CD4-positive, alpha-beta T cell (primary cell): ENCODE data around the gene TAAR6. TPM values are rescaled to one million over a fixed set of nuclear protein-coding genes. Genes with fewer than 3 reads are reported as not detected.

ENCODE experiments used
- ATAC-seq: fragments of 200-7000 bp; cut with Tn5 transposase; one replicate; pipeline ENCODE4 v1.10.0; 2022; ENCODE audit warnings: mild to moderate bottlenecking; ENCODE audit not compliant: poor library complexity
- CTCF ChIA-PET: fragments of 350-600 bp; sonication (Branson Sonifier 250); formaldehyde crosslinking; loops from one replicate; lab custom pipeline; 2021; ENCODE audit warnings: antibody characterized with exemption, inconsistent platforms; lab: Charles Lee
- POLR2A ChIA-PET: fragments of 350-600 bp; sonication (Branson Sonifier 250); formaldehyde crosslinking; loops from one replicate; lab custom pipeline; 2021; ENCODE audit warnings: antibody characterized with exemption, inconsistent platforms; lab: Charles Lee
- DNase-seq, 14 experiments: peaks; one replicate each; pipeline ENCODE4 v3.0.0-alpha.2; 2013 to 2020; ENCODE audit warnings: mixed read lengths in 2 of 14
- H3K27ac ChIP-seq, 2 donors: one replicate each; pipeline versions ENCODE4 v1.5.1 to v1.7.0; 2013; ENCODE audit warnings: low read length in 2 of 2, low read depth in 1 of 2, mild to moderate bottlenecking in 1 of 2
- H3K27me3 ChIP-seq, 2 experiments: 1 replicate in 1 of 2; 2 replicates in 1 of 2; pipeline versions ENCODE4 v1.6.1 to v1.7.0; 2013; ENCODE audit warnings: low read length in 2 of 2, control low read depth in 1 of 2, mild to moderate bottlenecking in 1 of 2, moderate library complexity in 1 of 2; ENCODE audit not compliant: insufficient read depth in 2 of 2, control insufficient read depth in 1 of 2
- H3K36me3 ChIP-seq: one replicate; pipeline ENCODE4 v1.6.1; 2013; ENCODE audit warnings: low read length, control low read depth; ENCODE audit not compliant: insufficient read depth
- H3K4me1 ChIP-seq: one replicate; pipeline ENCODE4 v1.6.1; 2013; ENCODE audit warnings: low read length, control low read depth; ENCODE audit not compliant: insufficient read depth
- H3K4me3 ChIP-seq: one replicate; pipeline ENCODE4 v1.5.1; 2013; ENCODE audit warnings: mild to moderate bottlenecking, low read length, moderate library complexity
- H3K9me3 ChIP-seq, 2 experiments: 1 replicate in 1 of 2; 2 replicates in 1 of 2; pipeline versions ENCODE4 v1.6.1 to v1.7.0; 2013; ENCODE audit warnings: low read length in 2 of 2, mild to moderate bottlenecking in 2 of 2, control low read depth in 1 of 2, moderate library complexity in 1 of 2; ENCODE audit not compliant: control insufficient read depth in 1 of 2, insufficient read depth in 1 of 2
- H3K27ac Mint-ChIP-seq: one replicate; pipeline ENCODE4 v1.8.0; 2020; ENCODE audit warnings: mixed read lengths
- H3K27me3 Mint-ChIP-seq: one replicate; pipeline ENCODE4 v1.8.0; 2021; ENCODE audit warnings: mixed read lengths
- H3K36me3 Mint-ChIP-seq: one replicate; pipeline ENCODE4 v1.8.0; 2021; ENCODE audit warnings: low read depth, mixed read lengths
- H3K4me1 Mint-ChIP-seq: one replicate; pipeline ENCODE4 v1.8.0; 2021; ENCODE audit warnings: low read depth, mixed read lengths
- H3K4me3 Mint-ChIP-seq: one replicate; pipeline ENCODE4 v1.8.0; 2020; ENCODE audit warnings: mild to moderate bottlenecking, mixed read lengths
- H3K9me3 Mint-ChIP-seq: one replicate; pipeline ENCODE4 v1.8.0; 2020; ENCODE audit warnings: mixed read lengths
- CTCF ChIP-seq: fragments of 200-600 bp; IDR thresholded peaks from one replicate; pipeline ENCODE4 v1.8.0; 2022; ENCODE audit warnings: antibody characterized with exemption, mild to moderate bottlenecking
- intact Hi-C, 2 experiments: fragments of 100-400 bp; cut with DNase I in 1 of 2; cut with micrococcal nuclease in 1 of 2; formaldehyde crosslinking; loops; one replicate each; pipeline versions ENCODE4 v1.15.1 to v1.9.0; 2023 to 2025; cut with DNase I, micrococcal nuclease
- total RNA-seq, 174 experiments: library from RNA in 2 of 174; stranded (reverse) in 2 of 174; gene quantifications; one replicate each; pipeline ENCODE4 v1.2.3 and lab custom pipeline; 2021 to 2026

Gene TAAR6
- total RNA-seq, 2 experiments from 2014 or later: not detected

- no peaks in the 10 kb centered on the region for H3K36me3 Mint-ChIP-seq
- no peak for TF ChIP-seq CTCF
- ChIA-PET CTCF (interaction anchor here (0.7 kb wide), 1 partner anchor 15 kb away, joined by 3 read pairs; no protein-coding TSS in a partner anchor), POLR2A (no interaction called here)
- peaks cover 42% of the 10 kb centered on the region for H3K27me3 Mint-ChIP-seq
- ATAC-seq (no peak), DNase-seq (no peak)
- Histone ChIP-seq H3K27ac (no peak within 1 kb of the TSS), H3K4me3 (no peak within 1 kb of the TSS), H3K9me3 (no peaks in the 10 kb centered on the region), H3K4me1 (no peaks in the 10 kb centered on the region), H3K27me3 (peaks cover 4% of the 10 kb centered on the region in 2 experiments), H3K36me3 (no peaks in the 10 kb centered on the region)
- H3K27ac Mint-ChIP-seq: no peak within 1 kb of the TSS
- H3K4me1 Mint-ChIP-seq: no peaks in the 10 kb centered on the region
- intact Hi-C loops: no loop called here
- no peak within 1 kb of the TSS for H3K4me3 Mint-ChIP-seq
- H3K9me3 Mint-ChIP-seq: no peaks in the 10 kb centered on the region
Observed at GRCh38 chr6:132589454-132589853, 19.3 kb downstream of the TAAR6 start, which contains the start of gene TAAR5. TSS of gene TAAR5 (minus strand) at chr6:132589741. CDS start at chr6:132589686, 55 bp downstream.

GRCh38 chr6:132590362-132590761, 20.2 kb downstream of the TAAR6 start:
- H3K27ac ChIP-seq: no peak overlapping the region
- H3K9me3 ChIP-seq: no peaks in the 10 kb centered on the region
- TF ChIP-seq CTCF: no peak
- H3K9me3 Mint-ChIP-seq: no peaks in the 10 kb centered on the region
- intact Hi-C loops: no loop called here
- H3K27me3 ChIP-seq: peaks cover 0 to 4% of the 10 kb centered on the region in 2 experiments
- H3K36me3 ChIP-seq: no peaks in the 10 kb centered on the region
- ATAC-seq (no peak), DNase-seq (no peak)
- H3K27me3 Mint-ChIP-seq: peaks cover 39% of the 10 kb centered on the region
- H3K4me1 ChIP-seq: no peaks in the 10 kb centered on the region
- no peak overlapping the region for H3K4me3 Mint-ChIP-seq
- ChIA-PET POLR2A (no interaction called here), CTCF (interaction anchor here (0.7 kb wide), 1 partner anchor 16 kb away, joined by 3 read pairs; no protein-coding TSS in a partner anchor)
- H3K4me3 ChIP-seq: no peak overlapping the region
- no peaks in the 10 kb centered on the region for H3K36me3 Mint-ChIP-seq
- H3K4me1 Mint-ChIP-seq: no peaks in the 10 kb centered on the region
- no peak overlapping the region for H3K27ac Mint-ChIP-seq

- CTCF ChIA-PET: no interaction called here
Observed at GRCh38 chr6:132592855-132593254, 22.7 kb downstream of the TAAR6 start.

More at GRCh38 chr6:132592855-132593254, 22.7 kb downstream of the TAAR6 start:
- POLR2A ChIA-PET: no interaction called here
- no peaks in the 10 kb centered on the region for H3K36me3 ChIP-seq
- ATAC-seq: no peak
- peaks cover 0 to 15% of the 10 kb centered on the region in 2 experiments for H3K27me3 ChIP-seq
- H3K4me1 ChIP-seq: no peaks in the 10 kb centered on the region
- H3K27ac Mint-ChIP-seq: no peak overlapping the region
- no peak overlapping the region for H3K4me3 ChIP-seq
- intact Hi-C loops: no loop called here
- DNase-seq: peak in 1 of 14 experiments; percentile 7
- H3K27me3 Mint-ChIP-seq: peaks cover 30% of the 10 kb centered on the region
- H3K9me3 ChIP-seq: no peaks in the 10 kb centered on the region
- no peaks in the 10 kb centered on the region for H3K4me1 Mint-ChIP-seq
- H3K9me3 Mint-ChIP-seq: no peaks in the 10 kb centered on the region
- no peak overlapping the region for H3K27ac ChIP-seq
- no peaks in the 10 kb centered on the region for H3K36me3 Mint-ChIP-seq
- TF ChIP-seq CTCF: no peak
- H3K4me3 Mint-ChIP-seq: no peak overlapping the region
